DND-41 (cell line): ENCODE results near the gene IGFBP5.

Source experiments
- ATAC-seq: fragments of 200-7000 bp; cut with Tn5 transposase; 3 replicates; pipeline ENCODE4 v1.9.1; 2021; ENCODE audit warnings: low read depth; ENCODE audit not compliant: insufficient read depth
- DNase-seq: peaks from one replicate; pipeline ENCODE4 v3.0.0-alpha.2; 2020
- H2AFZ ChIP-seq: 2 replicates; pipeline ENCODE4 v1.6.0; 2012; ENCODE audit warnings: low read depth, low read length
- H3K27ac ChIP-seq: 2 replicates; pipeline ENCODE4 v1.5.1; 2012; ENCODE audit warnings: low read length, inconsistent platforms
- H3K27me3 ChIP-seq: fragments of 200-600 bp; sonication (generic); 2 replicates; pipeline ENCODE4 v1.6.0; 2012; ENCODE audit warnings: low read length, mild to moderate bottlenecking, inconsistent platforms; ENCODE audit not compliant: insufficient read depth, poor library complexity
- H3K36me3 ChIP-seq: 2 replicates; pipeline ENCODE4 v1.5.1; 2012; ENCODE audit warnings: low read length, inconsistent platforms; ENCODE audit not compliant: insufficient read depth
- H3K4me1 ChIP-seq: 2 replicates; pipeline ENCODE4 v1.5.1; 2012; ENCODE audit warnings: mild to moderate bottlenecking, low read length; ENCODE audit not compliant: insufficient read depth
- H3K4me2 ChIP-seq: 2 replicates; pipeline ENCODE4 v1.6.0; 2012; ENCODE audit warnings: mild to moderate bottlenecking, moderate library complexity, low read length, inconsistent platforms; ENCODE audit not compliant: insufficient read depth
- H3K4me3 ChIP-seq, 2 experiments: fragments of 200-600 bp in 1 of 2; shearing (Covaris generic) in 1 of 2; 2 replicates each; pipeline ENCODE4 v1.5.1; 2012 to 2016; ENCODE audit warnings: inconsistent platforms in 2 of 2, low read length in 2 of 2, mild to moderate bottlenecking in 2 of 2, low read depth in 1 of 2, moderate library complexity in 1 of 2
- H3K79me2 ChIP-seq: 2 replicates; pipeline ENCODE4 v1.6.0; 2012; ENCODE audit warnings: low read length, inconsistent platforms; ENCODE audit not compliant: insufficient read depth
- H3K9ac ChIP-seq: 2 replicates; pipeline ENCODE4 v1.6.0; 2012; ENCODE audit warnings: low read depth, mild to moderate bottlenecking, inconsistent platforms, low read length, moderate library complexity
- H3K9me3 ChIP-seq: 2 replicates; pipeline ENCODE4 v1.5.1; 2012; ENCODE audit warnings: low read length, moderate library complexity, mild to moderate bottlenecking, inconsistent platforms; ENCODE audit not compliant: insufficient read depth, severe bottlenecking
- H4K20me1 ChIP-seq: 2 replicates; pipeline ENCODE4 v1.6.0; 2012; ENCODE audit warnings: low read length; ENCODE audit not compliant: insufficient read depth
- CTCF ChIP-seq: IDR thresholded peaks from 2 replicates; pipeline ENCODE4 v1.5.1; 2012; ENCODE audit warnings: borderline replicate concordance, low read length, moderate library complexity, mild to moderate bottlenecking; ENCODE audit not compliant: poor library complexity, severe bottlenecking; ENCODE audit errors: extremely low read depth
- EZH2 ChIP-seq: IDR thresholded peaks from 3 replicates; pipeline ENCODE4 v1.6.1; 2012; ENCODE audit warnings: borderline replicate concordance, low read depth, mild to moderate bottlenecking, moderate library complexity, low read length, inconsistent platforms; ENCODE audit not compliant: severe bottlenecking

IGFBP5 gene

GRCh38 chr2:216629784-216630183, 65.6 kb downstream of the IGFBP5 start:
- peaks cover 12% of the 10 kb centered on the region; the same call in 1 of the 2 replicates for H3K36me3 ChIP-seq

GRCh38 chr2:216626875-216627245, 68.5 kb downstream of the IGFBP5 start:
- H3K79me2 ChIP-seq = peaks cover 7% of the 10 kb centered on the region
- H3K9ac ChIP-seq = no peak overlapping the region
- no peak overlapping the region for H3K4me3 ChIP-seq
- no peaks in the 10 kb centered on the region for H3K27me3 ChIP-seq
- H3K4me2 ChIP-seq = no peak overlapping the region
- no peaks in the 10 kb centered on the region for H3K9me3 ChIP-seq
- TF ChIP-seq EZH2 (no peak), CTCF (no peak)
- no peaks in the 10 kb centered on the region for H3K36me3 ChIP-seq
- no peak overlapping the region for H3K27ac ChIP-seq
- H4K20me1 ChIP-seq = no peaks in the 10 kb centered on the region
- H2AFZ ChIP-seq = no peak overlapping the region
- ATAC-seq = no peak
- no peak for DNase-seq
- H3K4me1 ChIP-seq = peaks cover 32% of the 10 kb centered on the region

More at GRCh38 chr2:216629784-216630183, 65.6 kb downstream of the IGFBP5 start:
- H3K27me3 ChIP-seq = no peaks in the 10 kb centered on the region
- DNase-seq (no peak), ATAC-seq (no peak)
- H3K9me3 ChIP-seq = no peaks in the 10 kb centered on the region
- no peak overlapping the region for H3K4me3 ChIP-seq
- no peak overlapping the region for H3K9ac ChIP-seq
- H2AFZ ChIP-seq = no peak overlapping the region
- H4K20me1 ChIP-seq = peaks cover 10% of the 10 kb centered on the region
- peaks cover 27% of the 10 kb centered on the region for H3K79me2 ChIP-seq
- H3K27ac ChIP-seq = no peak overlapping the region
- no peak for TF ChIP-seq CTCF
- peaks cover 20% of the 10 kb centered on the region for H3K4me1 ChIP-seq
- no peak overlapping the region for H3K4me2 ChIP-seq

GRCh38 chr2:216626168-216626874, 69.0 kb downstream of the IGFBP5 start:
- Histone ChIP-seq H3K4me1 (peaks cover 32% of the 10 kb centered on the region), H4K20me1 (no peaks in the 10 kb centered on the region), H2AFZ (no peak overlapping the region), H3K9me3 (no peaks in the 10 kb centered on the region), H3K27ac (no peak overlapping the region), H3K4me3 (no peak overlapping the region), H3K27me3 (no peaks in the 10 kb centered on the region), H3K79me2 (peaks cover 12% of the 10 kb centered on the region), H3K9ac (no peak overlapping the region), H3K4me2 (no peak overlapping the region), H3K36me3 (no peaks in the 10 kb centered on the region)
- TF ChIP-seq CTCF (no peak), EZH2 (no peak)
- no peak for ATAC-seq
- no peak for DNase-seq
